Neural cell (in vitro differentiated cells): ENCODE data around the gene LHPP. TPM values are rescaled to one million over a fixed set of nuclear protein-coding genes. Genes with fewer than 3 reads are reported as not detected.

ENCODE experiments used
- H2AFZ ChIP-seq: fragments of 200-600, 300-800 bp; sonication (generic), shearing (Covaris generic); 2 replicates; pipeline ENCODE4 v1.6.0; 2014; ENCODE audit warnings: low read depth, mild to moderate bottlenecking, antibody characterized with exemption, low read length, moderate library complexity
- H3F3A ChIP-seq: fragments of 200-600 bp; shearing (Covaris generic); 2 replicates; pipeline ENCODE4 v1.6.1; 2016; ENCODE audit warnings: mild to moderate bottlenecking, moderate library complexity, mixed read lengths, antibody characterized with exemption, low read length; ENCODE audit not compliant: insufficient read depth, poor library complexity, severe bottlenecking
- H3K27ac ChIP-seq: fragments of 200-600, 300-800 bp; sonication (generic), shearing (Covaris generic); 2 replicates; pipeline ENCODE4 v1.5.1; 2014; ENCODE audit warnings: mild to moderate bottlenecking, low read length, moderate library complexity
- H3K27me3 ChIP-seq: fragments of 300-800, 200-600 bp; sonication (generic), shearing (Covaris generic); 2 replicates; pipeline ENCODE4 v1.6.0; 2014; ENCODE audit warnings: mild to moderate bottlenecking, low read depth, low read length, moderate library complexity; ENCODE audit not compliant: insufficient read depth
- H3K36me3 ChIP-seq: fragments of 300-800, 200-600 bp; sonication (generic), shearing (Covaris generic); 2 replicates; pipeline ENCODE4 v1.5.1; 2014; ENCODE audit warnings: mild to moderate bottlenecking, antibody characterized with exemption, low read length, moderate library complexity; ENCODE audit not compliant: insufficient read depth
- H3K4me2 ChIP-seq: fragments of 300-800, 200-600 bp; sonication (generic), shearing (Covaris generic); 2 replicates; pipeline ENCODE4 v1.6.0; 2014; ENCODE audit warnings: mild to moderate bottlenecking, low read length
- H3K4me3 ChIP-seq: fragments of 300-800, 200-600 bp; sonication (generic), shearing (Covaris generic); 2 replicates; pipeline ENCODE4 v1.5.1; 2014; ENCODE audit warnings: mild to moderate bottlenecking, low read length, moderate library complexity
- H3K79me2 ChIP-seq: fragments of 200-600 bp; shearing (Covaris generic); replicated peaks from 2 replicates; pipeline ENCODE4 v1.6.0; 2014; ENCODE audit warnings: mild to moderate bottlenecking, low read length, moderate library complexity; ENCODE audit not compliant: insufficient read depth
- H3K9ac ChIP-seq: fragments of 300-800, 200-600 bp; sonication (generic), shearing (Covaris generic); 2 replicates; pipeline ENCODE4 v1.6.1; 2016; ENCODE audit warnings: mild to moderate bottlenecking, low read length, mixed read lengths
- H3K9me2 ChIP-seq: fragments of 200-600 bp; shearing (Covaris generic); 2 replicates; pipeline ENCODE4 v1.6.1; 2016; ENCODE audit warnings: mild to moderate bottlenecking, low read length, mixed read lengths; ENCODE audit not compliant: insufficient read depth
- H3K9me3 ChIP-seq: fragments of 200-600, 300-800 bp; sonication (generic), shearing (Covaris generic); 2 replicates; pipeline ENCODE4 v1.6.1; 2016; ENCODE audit warnings: mild to moderate bottlenecking, mixed run types, low read length, moderate library complexity, mixed read lengths
- H4K20me1 ChIP-seq: fragments of 200-600 bp; shearing (Covaris generic); 2 replicates; pipeline ENCODE4 v1.6.1; 2016; ENCODE audit warnings: mild to moderate bottlenecking, mixed run types; ENCODE audit not compliant: insufficient read depth
- EP300 ChIP-seq: fragments of 450-650 bp; conservative IDR thresholded peaks from 2 replicates; pipeline ENCODE4 v1.6.1; 2014; ENCODE audit warnings: antibody characterized with exemption, mild to moderate bottlenecking, moderate library complexity; ENCODE audit not compliant: poor library complexity, severe bottlenecking
- EZH2 ChIP-seq: fragments of 200-600, 300-800 bp; shearing (Covaris generic), sonication (generic); IDR thresholded peaks from 2 replicates; pipeline ENCODE4 v1.6.1; 2014; ENCODE audit warnings: antibody characterized with exemption, low read length, borderline replicate concordance, mild to moderate bottlenecking; ENCODE audit not compliant: insufficient read depth, poor library complexity, severe bottlenecking
- MXI1 ChIP-seq: fragments of 450-650 bp; conservative IDR thresholded peaks from 2 replicates; pipeline ENCODE4 v1.6.1; 2014; ENCODE audit warnings: antibody characterized with exemption, mild to moderate bottlenecking; ENCODE audit not compliant: poor library complexity, severe bottlenecking
- POLR2AphosphoS5 ChIP-seq: IDR thresholded peaks from 2 replicates; pipeline ENCODE4 v1.6.1; 2012
- RAD21 ChIP-seq: fragments of 450-650 bp; conservative IDR thresholded peaks from 2 replicates; pipeline ENCODE4 v1.6.1; 2014; ENCODE audit warnings: antibody characterized with exemption, mild to moderate bottlenecking, moderate library complexity
- REST ChIP-seq: IDR thresholded peaks from 2 replicates; pipeline ENCODE4 v1.6.1; 2012; ENCODE audit warnings: borderline replicate concordance
- SMC3 ChIP-seq: fragments of 450-650 bp; conservative IDR thresholded peaks from 2 replicates; pipeline ENCODE4 v1.6.1; 2014; ENCODE audit warnings: antibody characterized with exemption, mild to moderate bottlenecking, moderate library complexity; ENCODE audit not compliant: poor library complexity
- TAF1 ChIP-seq: IDR thresholded peaks from 2 replicates; pipeline ENCODE4 v1.6.1; 2012; ENCODE audit warnings: low read depth
- polyA plus RNA-seq: library from polyadenylated mRNA; depleted of rRNA; stranded (reverse); fragments of >200 nt; gene quantifications from 2 replicates; pipeline ENCODE4 v1.2.3, GENCODE V29; 2014
- TF ChIP-seq, protein P1 (sequence below): fragments of 450-650 bp; IDR thresholded peaks from 2 replicates; pipeline ENCODE4 v1.5.1; 2014; ENCODE audit warnings: antibody characterized with exemption, mild to moderate bottlenecking, moderate library complexity; ENCODE audit not compliant: poor library complexity, severe bottlenecking

The LHPP gene
- polyA plus RNA-seq, 1 donor from 2014 or later: 16.0 TPM

- Histone ChIP-seq H3F3A (no peaks in the 10 kb centered on the region), H3K4me2 (no peak overlapping the region), H3K79me2 (peaks cover 31% of the 10 kb centered on the region), H4K20me1 (no peaks in the 10 kb centered on the region), H3K9ac (no peak overlapping the region), H3K27me3 (peaks cover 2% of the 10 kb centered on the region), H3K36me3 (no peaks in the 10 kb centered on the region), H3K9me3 (no peaks in the 10 kb centered on the region), H3K9me2 (no peaks in the 10 kb centered on the region), H3K4me3 (no peak overlapping the region), H2AFZ (no peak overlapping the region), H3K27ac (no peak overlapping the region)
- TF ChIP-seq, protein P1, sequence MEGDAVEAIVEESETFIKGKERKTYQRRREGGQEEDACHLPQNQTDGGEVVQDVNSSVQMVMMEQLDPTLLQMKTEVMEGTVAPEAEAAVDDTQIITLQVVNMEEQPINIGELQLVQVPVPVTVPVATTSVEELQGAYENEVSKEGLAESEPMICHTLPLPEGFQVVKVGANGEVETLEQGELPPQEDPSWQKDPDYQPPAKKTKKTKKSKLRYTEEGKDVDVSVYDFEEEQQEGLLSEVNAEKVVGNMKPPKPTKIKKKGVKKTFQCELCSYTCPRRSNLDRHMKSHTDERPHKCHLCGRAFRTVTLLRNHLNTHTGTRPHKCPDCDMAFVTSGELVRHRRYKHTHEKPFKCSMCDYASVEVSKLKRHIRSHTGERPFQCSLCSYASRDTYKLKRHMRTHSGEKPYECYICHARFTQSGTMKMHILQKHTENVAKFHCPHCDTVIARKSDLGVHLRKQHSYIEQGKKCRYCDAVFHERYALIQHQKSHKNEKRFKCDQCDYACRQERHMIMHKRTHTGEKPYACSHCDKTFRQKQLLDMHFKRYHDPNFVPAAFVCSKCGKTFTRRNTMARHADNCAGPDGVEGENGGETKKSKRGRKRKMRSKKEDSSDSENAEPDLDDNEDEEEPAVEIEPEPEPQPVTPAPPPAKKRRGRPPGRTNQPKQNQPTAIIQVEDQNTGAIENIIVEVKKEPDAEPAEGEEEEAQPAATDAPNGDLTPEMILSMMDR: no peak
- TF ChIP-seq MXI1: no peak
- TF ChIP-seq TAF1: no peak
- TF ChIP-seq REST: no peak
- no peak for TF ChIP-seq RAD21
- no peak for TF ChIP-seq EZH2
- TF ChIP-seq SMC3: no peak
- no peak for TF ChIP-seq POLR2AphosphoS5
- TF ChIP-seq EP300: no peak
These were observed 46.4 kb upstream of the LHPP start for GRCh38 chr10:124415210-124415609.

- Histone ChIP-seq H3K27me3 (peaks cover 8% of the 10 kb centered on the region), H3K36me3 (no peaks in the 10 kb centered on the region), H3K9me2 (no peaks in the 10 kb centered on the region), H3F3A (no peaks in the 10 kb centered on the region), H3K4me2 (no peak overlapping the region), H2AFZ (no peak overlapping the region), H3K27ac (no peak overlapping the region), H3K9ac (no peak overlapping the region), H4K20me1 (no peaks in the 10 kb centered on the region), H3K4me3 (no peak overlapping the region), H3K79me2 (peaks cover 31% of the 10 kb centered on the region), H3K9me3 (no peaks in the 10 kb centered on the region)
- no peak for TF ChIP-seq EZH2
- TF ChIP-seq RAD21: no peak
- TF ChIP-seq MXI1: no peak
- TF ChIP-seq, protein P1: no peak
- no peak for TF ChIP-seq POLR2AphosphoS5
- TF ChIP-seq EP300: no peak
- no peak for TF ChIP-seq REST
- TF ChIP-seq TAF1: no peak
- no peak for TF ChIP-seq SMC3
These were observed 44.9 kb upstream of the LHPP start for GRCh38 chr10:124416733-124417132.
